Activated T-cell treated with anti-CD3 and anti-CD28 coated beads for 1 hour (primary cell): Measurements from ENCODE around the gene ZNF407.

ENCODE experiments used
- DNase-seq: peaks from one replicate; pipeline ENCODE4 v3.0.0-alpha.2; 2020; ENCODE audit warnings: low read depth

The ZNF407 gene

DNA sequence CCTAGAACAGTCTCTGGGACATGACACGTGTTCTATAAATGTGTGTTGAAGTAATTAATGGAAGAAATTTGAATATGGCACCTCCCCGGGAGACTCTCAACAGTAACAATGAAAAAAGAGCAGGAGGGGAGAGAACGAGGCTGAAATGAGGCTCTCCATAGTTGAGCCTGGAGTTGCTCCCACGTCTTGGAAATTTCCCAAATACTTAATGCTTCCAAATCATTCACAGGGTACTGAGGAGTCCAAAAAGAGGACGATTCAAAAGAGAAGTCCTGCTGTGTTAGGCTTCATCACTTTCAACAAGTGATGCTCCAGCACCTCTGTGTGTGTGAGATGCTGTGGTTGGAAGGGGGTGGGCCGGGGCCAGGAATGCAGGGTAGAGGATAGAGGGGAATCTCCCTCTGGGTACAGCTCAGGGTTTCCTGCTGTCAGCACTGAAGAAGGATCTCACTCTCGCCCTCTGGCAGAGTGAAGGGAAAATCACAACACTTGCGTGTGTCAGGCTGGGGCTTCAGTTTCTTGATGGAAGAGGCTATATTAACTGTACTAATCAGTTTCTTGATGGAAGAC lies 18.1 kb upstream of the ZNF407 start:
- DNase-seq, result no peak

DNA sequence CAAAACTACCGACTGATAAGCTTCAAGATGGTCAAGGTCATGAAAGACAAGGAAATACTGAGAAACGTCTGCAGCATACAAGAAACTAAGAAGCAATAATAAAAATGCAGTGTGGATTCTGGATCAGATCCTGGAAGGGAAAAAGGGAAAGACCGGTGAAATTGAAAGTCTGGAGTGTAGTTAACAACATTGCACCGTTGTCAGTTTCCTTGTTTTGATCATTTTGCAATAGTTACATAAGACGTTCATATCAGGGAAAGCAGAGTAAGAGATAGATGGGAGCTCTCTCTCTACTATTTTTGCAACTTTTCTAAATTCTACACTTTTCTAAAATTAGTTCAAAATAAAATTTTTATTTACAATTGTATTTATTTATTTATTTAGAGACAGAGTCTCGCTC lies 15.0 kb upstream of the ZNF407 start:
- DNase-seq, result no peak

DNA sequence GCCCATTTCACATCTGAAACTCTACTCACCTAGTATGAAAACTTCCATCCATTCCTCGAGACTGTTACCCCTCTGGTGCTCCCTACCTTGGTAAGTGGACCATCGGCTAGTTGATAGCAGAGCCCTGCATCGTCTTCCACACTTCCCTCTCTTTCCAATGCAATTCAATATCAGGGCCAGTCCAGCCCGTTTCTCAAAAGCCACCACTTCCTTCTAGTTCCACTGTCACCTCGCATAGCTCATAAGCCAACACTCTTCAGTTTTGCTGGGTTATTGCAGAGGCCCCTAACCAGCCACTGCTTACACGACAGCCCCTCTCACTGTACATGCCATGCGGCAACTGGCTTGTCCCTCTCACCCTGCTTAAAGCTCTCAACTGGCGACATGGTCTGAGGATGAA lies 10.2 kb upstream of the ZNF407 start:
- no peak for DNase-seq

DNA sequence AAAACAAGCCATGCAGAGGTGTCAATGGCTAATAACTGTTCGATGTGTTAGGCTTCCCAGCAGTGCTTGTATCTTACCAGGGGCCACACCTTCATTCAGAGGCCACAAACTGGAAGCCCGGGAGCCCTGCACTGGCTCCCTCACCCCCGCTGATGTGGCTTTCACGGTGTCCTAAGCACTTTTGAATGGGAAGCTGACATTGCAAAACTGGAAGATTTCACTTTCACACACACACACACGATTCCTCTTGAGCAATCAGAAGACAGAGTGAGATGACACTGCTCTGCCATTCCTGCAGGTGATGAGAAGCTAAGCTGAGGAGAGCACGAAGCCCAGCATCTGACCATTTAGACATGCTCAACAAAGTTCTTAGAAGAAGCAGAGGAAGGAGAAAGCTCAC lies 8.6 kb upstream of the ZNF407 start:
- DNase-seq, result no peak

DNA sequence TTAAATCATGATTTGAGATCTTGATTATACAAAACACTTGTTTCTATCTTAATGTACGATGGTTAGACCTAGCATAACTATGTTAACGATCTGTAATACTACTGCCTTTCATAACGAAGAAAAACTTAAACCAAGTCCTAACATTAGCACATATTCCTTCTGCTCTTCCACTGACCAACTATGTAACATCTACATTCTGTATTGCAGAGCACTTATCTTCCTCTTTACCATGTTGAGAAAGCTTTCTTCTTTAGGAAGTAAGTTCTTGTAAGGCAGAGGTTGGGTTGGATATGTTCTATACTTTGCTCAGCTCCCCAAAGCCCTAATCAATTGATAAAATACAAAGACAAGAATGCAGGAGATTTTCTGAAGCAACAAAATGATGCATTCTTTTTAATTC lies 7.9 kb upstream of the ZNF407 start:
- DNase-seq, result no peak

DNA sequence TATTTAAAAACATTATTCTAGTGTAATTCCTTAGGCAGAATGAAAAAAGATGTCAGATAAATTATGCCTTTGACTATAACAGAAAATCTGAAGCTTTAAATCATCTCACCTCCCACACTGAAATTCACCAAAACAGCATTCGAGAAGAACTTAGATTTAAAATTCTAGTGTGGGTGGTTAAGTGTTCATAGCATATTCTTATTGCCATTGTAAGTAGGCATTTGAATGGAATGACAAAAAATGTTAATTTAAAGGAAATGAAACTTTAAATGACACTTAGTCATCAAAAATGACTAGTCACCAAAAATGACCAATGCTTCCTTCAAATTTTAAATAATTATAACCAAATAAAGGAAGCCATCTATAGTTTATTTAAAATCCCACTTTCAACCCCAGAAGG lies 7.0 kb upstream of the ZNF407 start:
- DNase-seq, result no peak

DNA sequence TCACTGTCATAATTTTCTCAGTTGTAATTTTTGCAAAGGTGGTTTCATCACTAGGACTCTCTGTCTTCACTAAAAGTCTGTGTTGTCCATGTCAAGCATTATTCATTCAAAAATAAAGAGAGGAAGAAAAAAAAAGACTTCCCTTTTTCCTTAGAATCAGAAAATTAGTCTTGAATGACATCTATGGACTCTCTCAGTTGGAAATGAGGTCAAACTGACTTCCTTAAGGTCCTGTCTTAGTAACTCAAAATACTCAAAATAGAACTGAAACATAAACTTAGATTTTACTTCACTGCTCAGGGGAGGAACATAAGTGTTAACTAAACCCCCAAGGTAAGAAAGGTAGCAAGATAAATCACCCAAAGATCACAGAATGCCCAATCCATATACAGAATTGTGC lies 2.2 kb upstream of the ZNF407 start:
- DNase-seq, result no peak

DNA sequence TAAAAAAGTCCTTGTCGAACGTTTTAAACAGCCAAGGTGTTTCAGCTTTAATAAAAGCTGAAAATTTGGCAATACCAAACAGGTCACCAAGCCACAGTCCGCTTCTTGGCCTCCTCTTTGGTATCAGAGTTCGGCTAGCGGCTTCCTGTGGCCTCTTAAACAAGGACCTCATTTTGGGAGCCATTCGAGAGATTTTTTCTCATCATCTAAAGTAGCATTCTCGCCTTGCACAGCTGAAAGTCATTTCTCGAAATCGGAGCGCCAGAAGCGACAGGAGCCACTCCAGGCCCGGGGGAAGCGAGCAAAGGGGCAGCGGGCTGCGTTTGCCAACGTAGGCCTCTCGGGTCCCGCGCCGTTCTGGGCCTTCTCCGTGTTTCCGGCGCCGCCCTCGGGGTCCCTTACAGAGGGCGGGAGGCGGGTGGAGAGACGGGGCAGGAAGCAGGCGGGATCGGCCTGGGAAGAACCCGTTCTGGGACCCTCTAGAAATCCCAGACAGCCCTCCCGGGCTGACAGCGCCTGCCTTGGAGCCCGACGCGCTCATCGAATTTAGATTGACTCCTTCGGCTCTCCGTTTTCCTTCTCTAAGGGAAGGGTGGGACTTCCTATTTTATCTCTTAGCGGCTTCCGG lies 522 bp upstream of the ZNF407 start:
- peak; percentile 57 for DNase-seq

DNA sequence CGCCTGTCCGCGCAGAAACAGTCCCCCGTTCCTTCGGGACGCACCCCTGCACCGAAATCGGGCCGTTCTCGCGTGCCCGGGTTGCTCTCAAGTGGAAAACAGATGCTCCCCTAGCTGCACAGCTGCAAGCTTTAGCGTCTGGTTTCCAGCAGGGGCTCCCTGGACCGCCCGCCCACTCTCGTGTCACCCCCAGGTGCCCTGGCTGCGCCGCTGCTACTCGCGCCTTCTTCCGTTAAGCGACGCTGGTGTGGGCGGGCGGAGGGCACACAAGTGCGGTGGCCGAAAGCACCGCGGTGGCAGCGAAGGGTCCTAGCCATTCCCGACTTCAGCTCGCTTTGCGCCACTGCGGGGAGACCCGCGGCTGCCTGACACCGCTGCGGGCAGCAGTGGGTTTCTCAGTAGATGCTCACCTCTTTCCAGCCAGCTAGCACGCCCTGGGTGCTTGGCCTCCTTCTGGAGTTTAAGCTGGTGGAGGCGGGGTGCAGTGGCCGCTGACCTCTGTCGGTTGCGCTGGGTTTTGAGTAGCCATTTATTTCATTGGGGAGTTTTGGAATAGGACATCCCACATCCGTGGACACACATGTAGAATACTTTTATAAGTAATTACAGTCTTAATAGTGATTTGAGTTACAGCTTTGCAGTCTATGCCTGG lies 806 bp downstream of the ZNF407 start:
- peak; percentile 52 for DNase-seq

DNA sequence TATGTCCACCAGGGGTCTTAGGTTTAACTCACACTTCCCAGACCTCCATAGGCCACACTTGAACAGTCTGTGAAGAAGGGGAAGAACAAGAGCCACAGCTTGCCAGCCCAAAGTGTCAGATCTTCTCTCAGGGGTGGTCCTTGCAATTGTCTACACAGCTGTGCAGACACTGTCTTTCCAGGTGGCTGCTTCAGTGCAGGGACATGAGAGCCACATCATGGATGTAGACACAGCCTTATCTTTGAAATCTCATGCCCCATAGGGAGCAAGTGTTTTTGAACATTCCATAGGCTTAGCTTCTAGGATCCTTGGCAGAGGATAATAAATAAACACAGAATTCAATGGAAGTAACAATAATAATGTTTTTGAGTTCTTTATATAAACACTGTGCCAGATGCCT lies 6.7 kb downstream of the ZNF407 start:
- no peak for DNase-seq

DNA sequence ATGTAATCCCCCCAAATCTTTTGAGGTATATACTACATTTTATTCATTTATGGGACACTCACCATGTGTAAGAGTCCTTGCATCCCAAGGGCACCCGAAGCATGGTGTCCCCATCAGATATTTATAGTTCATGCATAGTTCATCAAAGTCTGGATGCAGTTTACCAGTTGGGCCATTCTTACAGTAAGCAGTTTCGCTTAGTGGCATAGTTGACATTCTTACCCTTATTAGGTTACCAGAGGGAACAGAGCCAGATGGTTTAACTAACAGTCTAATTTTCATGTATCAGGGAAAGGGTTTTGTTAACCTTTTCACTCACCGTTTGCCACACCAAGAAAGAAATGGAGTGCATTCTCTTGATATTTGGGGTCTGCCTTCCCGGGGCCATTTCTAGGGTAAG lies 7.1 kb downstream of the ZNF407 start:
- no peak for DNase-seq

DNA sequence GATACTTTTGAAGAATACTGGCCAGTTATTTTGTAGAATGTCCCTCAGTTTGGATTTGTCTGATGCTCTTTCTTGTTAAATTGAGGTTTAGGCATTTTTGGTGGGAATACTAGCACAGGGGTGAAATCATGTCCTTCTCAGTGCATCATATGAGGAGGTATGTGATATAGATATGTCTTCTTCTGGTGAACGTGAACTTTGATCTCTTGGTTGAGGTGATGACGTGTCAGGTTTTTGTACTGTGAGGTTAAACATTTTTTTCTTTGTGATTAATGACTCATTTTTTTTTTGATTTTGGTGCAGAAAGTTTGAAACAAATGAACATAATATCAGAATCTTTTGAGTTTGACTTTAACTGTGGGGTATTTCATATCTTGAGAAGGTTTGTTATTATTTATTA lies 11.0 kb downstream of the ZNF407 start:
- DNase-seq, result no peak

DNA sequence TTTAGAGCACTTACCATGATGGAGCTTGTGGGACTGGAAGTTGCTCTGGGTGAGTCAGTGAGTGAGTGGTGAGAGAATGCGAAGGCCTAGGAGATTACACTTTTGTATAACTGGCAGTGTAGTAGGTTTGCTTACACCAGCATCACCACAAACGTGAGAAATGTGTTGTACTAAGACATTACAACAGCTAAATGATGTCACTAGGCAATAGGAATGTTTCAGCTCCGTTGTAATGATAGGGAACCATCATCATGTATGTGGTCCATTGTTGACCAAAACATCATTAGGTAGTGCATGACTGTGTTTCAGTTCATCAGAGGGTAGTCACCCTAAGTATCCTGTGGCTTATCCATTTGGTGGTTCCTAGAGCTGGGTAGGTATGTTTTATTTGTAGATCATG lies 11.9 kb downstream of the ZNF407 start:
- DNase-seq, result no peak

DNA sequence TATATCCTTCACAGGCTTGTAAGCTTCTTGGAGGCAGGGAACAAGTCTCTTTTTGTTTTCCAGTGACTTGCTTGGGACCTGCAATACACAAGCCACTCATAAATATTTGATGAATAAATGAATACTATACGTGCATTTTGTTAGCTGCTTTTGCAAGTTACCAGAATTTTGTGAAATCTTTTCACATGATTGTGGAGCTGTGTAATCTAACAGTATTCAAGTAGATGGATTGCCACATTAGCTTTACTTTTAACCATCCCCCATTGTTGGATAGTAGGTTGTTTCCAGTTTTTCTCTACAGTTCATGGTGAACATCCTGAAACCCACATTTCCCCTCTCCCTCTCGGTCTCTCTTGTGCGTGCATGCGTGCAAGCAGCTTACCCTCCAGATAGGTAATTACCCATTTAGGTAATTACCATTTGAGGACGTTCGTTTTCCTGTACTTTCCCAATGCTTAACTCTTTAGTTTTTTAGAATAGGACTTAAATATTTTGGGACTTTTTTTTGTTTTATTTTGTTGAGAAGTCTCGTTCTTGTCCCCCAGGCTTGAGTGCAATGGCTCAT lies 12.5 kb downstream of the ZNF407 start:
- no peak for DNase-seq

DNA sequence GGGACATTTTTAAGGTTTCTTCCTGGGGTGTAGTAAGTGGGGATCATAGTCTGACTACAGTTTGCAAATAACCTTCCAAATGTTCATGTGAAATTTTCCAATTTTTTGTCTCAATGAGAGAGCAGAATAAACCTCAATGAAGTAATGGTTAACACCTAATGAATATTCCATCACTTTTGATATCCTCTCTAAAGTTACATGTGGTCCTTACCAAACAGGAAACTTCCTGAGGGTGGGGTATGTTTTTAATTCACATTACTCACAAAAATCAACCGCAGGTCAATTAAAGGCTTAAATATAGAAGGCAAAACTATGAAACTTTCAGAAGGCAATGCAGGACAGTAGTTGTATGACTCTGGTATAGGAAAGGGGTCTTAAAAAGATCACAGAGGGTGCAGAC lies 13.2 kb downstream of the ZNF407 start:
- no peak for DNase-seq

DNA sequence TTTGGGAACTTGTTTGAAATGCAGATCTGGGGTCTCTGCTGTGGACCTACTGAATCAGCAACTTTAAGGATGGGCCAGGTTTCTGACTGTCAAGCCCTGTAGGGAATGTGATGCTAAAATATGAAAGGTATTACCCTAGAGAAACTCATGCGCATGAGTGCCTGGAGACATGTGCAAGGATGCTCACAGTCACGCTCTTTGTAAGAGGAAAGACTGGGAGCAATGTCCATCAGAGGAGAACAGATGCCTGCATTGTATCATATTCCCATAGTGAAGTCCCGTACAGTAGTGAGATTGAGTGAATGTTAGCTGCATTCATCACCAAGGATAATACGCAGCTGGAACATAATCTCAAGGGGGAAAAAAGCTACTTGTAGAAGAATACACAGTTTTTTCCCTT lies 14.1 kb downstream of the ZNF407 start:
- DNase-seq, result no peak

DNA sequence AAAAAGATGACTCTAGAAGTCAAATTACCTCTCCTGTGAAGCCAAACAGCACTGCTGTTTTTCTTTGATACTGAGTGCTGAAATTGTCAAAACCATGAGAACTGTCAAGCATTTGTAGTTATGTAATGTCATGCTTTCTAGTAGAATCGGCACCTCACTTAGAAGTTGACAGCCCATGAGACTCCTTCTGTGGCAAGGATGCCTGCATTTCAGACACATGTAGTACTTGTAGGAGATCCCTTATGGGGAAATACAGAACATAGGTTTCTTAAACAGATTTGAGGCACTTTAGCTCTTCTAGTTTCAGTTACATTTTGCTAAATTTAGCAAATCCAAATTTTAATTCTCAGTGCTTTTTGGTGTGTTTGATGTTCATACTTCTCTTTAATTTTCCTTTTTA lies 15.7 kb downstream of the ZNF407 start:
- no peak for DNase-seq

DNA sequence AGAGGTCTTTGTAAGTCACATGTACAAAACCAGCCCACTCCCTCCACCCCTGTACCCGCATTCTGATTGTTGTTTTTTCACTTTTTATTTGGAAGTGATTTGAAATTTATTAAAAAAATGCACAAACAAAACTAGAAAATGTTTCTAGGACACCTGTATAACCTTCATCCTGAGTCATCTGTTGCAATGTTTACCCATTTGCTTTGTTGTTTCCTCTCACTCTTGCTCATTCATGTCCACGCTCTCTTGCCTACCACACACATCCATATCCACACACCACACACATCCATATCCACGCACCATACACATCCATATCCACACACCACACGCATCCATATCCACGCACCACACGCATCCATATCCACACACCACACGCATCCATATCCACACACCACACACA lies 18.8 kb downstream of the ZNF407 start:
- DNase-seq, result no peak

DNA sequence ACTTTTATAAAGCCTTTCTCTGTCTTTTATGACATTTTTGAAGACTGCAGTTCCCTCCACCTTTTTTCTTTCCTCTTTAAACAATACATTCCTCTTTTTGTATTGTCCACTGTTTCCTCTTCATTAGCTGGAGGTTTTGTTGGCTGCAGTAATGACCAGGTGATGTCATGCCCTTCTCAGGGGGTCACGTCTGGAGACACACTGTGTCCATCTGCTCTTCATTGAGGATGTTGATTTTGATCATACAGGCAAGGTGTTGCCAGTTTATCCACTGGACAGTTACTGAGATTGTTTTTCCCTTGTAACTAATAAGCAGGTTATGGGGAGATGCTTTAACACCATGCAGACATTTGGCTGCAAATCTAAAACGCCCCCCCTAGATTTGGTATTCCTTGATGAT lies 19.8 kb downstream of the ZNF407 start:
- DNase-seq, result no peak

DNA sequence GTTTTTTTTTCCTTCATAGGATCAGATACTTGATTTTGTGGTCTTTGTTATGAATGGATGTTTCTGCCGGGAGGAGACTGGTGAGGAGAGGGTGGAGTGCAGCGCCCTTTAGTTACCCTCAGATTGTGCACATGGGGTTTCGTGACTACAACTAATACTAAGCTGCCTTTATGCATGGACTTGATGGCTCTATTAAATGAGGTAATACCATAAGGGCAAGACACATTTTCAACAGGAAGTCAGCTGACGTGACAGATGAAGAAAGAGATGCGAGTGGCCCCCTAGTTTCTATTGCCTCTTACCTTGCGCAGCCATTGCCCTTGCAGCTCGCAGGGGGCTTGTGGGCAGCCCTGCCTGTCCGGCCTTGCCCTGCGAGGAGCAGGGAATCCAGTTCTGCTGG lies 24.4 kb downstream of the ZNF407 start:
- no peak for DNase-seq

DNA sequence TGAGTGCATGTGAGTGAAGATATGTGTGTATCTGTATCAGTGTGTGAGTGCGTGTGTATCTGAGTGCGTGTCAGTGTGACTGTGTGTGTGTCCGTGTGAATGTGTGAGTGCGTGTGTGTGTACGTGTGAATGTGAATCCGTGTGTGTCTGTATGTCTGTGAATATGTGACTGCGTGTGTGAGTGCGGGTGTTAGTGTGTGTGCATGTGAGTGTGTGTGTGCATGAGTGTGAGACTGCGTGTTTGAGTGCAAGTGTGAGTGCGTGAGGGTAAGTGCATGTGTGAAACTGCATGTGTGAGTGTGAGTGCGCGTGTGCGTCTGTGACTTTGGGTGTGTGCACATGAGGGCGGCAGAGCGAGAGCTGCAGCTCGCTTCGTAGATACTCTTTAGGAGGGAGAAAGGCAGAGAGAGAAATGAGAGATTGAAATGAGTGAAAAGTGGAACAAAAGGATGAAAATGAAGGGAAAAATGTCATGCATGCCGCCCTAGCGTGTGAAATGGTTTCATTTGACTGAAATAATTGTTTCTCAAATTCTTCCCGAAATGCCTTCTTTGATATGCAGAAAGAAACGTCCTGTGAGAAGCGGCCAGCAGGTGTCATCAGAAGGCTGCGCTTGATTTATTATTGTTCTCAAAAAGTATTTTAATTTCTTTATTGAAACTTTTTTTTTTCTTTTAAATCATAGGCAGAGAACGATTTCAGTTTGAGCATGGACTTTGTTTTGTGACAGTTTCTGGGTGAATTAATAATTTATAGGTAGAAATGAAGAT lies 25.6 kb downstream of the ZNF407 start:
- DNase-seq, result peak; percentile 12

DNA sequence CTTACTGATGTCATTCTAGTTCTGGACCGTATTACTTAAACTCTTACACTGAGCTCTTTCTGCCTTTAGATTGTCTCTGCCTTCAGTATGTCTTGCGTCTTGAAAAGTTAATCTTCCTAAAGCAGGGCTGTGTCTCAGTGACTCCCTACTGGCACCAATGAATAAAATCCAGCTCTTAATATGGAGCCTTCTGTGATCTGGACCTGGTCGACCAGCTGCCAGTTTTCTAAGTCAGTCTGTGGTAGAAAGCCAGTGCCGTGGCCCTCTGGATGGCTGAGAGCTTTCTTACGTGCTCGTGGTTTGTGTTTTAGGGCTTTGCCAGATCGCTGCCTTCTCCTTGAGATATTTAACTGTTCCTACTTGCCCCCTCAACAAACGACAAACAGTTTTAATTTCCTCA lies 26.8 kb downstream of the ZNF407 start:
- no peak for DNase-seq

DNA sequence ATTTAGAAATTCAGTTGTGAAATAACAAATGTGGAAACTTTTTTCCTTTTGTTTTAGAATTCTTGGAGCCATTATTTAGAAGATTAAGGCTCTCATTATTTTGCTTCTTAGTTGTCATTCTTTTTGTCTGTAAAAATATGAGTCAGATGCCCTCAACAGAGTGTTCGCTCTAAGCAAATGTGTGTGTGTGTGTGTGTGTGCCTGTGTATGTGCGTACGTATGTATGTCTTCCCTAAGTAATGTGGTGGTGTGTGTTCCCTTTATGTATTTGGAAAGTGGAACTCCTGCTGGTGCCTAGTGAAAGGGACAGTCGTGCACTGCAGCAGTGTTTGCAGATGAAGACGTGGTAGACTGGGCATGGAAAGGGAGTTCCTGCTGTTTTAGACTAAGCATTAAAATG lies 27.5 kb downstream of the ZNF407 start:
- DNase-seq, result no peak
